Head of caudate nucleus (tissue), 42 donors: ENCODE data around the gene VRK3.
A peak's percentile ranks its signal among the peaks of the same experiment; 100 is the strongest.
"Not testable (repeated sequence)": the region's sequence is repeated elsewhere in the genome, so short reads cannot be mapped to it uniquely, and the experiment has no call there.

Source experiments
- DNase-seq, 42 donors: peaks; one replicate each; pipeline versions ENCODE4 v3.0.0 to v3.0.0-alpha.2; 2020 to 2021; ENCODE audit warnings: mixed read lengths in 7 of 42
- intact Hi-C: fragments of 100-400 bp; cut with DNase I; formaldehyde crosslinking; loops from one replicate; pipeline ENCODE4 v1.15.0; 2022

VRK3 gene

GRCh38 chr19:49969355-49969754 lies 55.8 kb downstream of the VRK3 start:
- intact Hi-C loops: not testable (repeated sequence)
- DNase-seq: peak in 12 of 42 donors; percentile 6 to 44 (median 29)

GRCh38 chr19:49968279-49968922 lies 56.8 kb downstream of the VRK3 start:
- no peak for DNase-seq
- intact Hi-C loops: no loop called here

- DNase-seq, intact Hi-C loops: not testable (repeated sequence)
Observed at GRCh38 chr19:49960980-49961379, 64.2 kb downstream of the VRK3 start, which contains the start of gene SIGLEC11. Gene SIGLEC11 (minus strand): TSS chr19:49961172. CDS start chr19:49961081, 91 bp downstream.

GRCh38 chr19:49959892-49960291 lies 65.3 kb downstream of the VRK3 start:
- intact Hi-C loops, DNase-seq: not testable (repeated sequence)

- not testable (repeated sequence) for DNase-seq
Observed at GRCh38 chr19:49958596-49958995, 66.6 kb downstream of the VRK3 start.

GRCh38 chr19:49958144-49958543 lies 67.0 kb downstream of the VRK3 start:
- DNase-seq, intact Hi-C loops: not testable (repeated sequence)

More at GRCh38 chr19:49958596-49958995, 66.6 kb downstream of the VRK3 start:
- intact Hi-C loops: not testable (repeated sequence)

GRCh38 chr19:49957262-49957915 lies 67.8 kb downstream of the VRK3 start:
- no peak for DNase-seq
- intact Hi-C loops: no loop called here

GRCh38 chr19:49956115-49956495 lies 69.1 kb downstream of the VRK3 start:
- no peak for DNase-seq
- intact Hi-C loops: no loop called here

- intact Hi-C loops: no loop called here
- DNase-seq: peak in 1 of 42 donors; percentile 13
Observed at GRCh38 chr19:49954933-49955332, 70.2 kb downstream of the VRK3 start.

- intact Hi-C loops: no loop called here
- peak in 1 of 42 donors; percentile 24 for DNase-seq
Observed at GRCh38 chr19:49954092-49954829, 70.9 kb downstream of the VRK3 start.

- peak in 2 of 42 donors; percentile 3 to 25 for DNase-seq
Observed at GRCh38 chr19:49953416-49953815, 71.8 kb downstream of the VRK3 start.

GRCh38 chr19:49952906-49953305 lies 72.3 kb downstream of the VRK3 start:
- intact Hi-C loops: no loop called here
- DNase-seq: peak in 1 of 42 donors; percentile 26

More at GRCh38 chr19:49953416-49953815, 71.8 kb downstream of the VRK3 start:
- intact Hi-C loops: no loop called here

GRCh38 chr19:49952479-49952836 lies 72.7 kb downstream of the VRK3 start:
- intact Hi-C loops: no loop called here
- DNase-seq: no peak

GRCh38 chr19:49951806-49952478 lies 73.2 kb downstream of the VRK3 start:
- DNase-seq: peak in 1 of 42 donors; percentile 18
- intact Hi-C loops: no loop called here

- peak in 1 of 42 donors; percentile 16 for DNase-seq
- intact Hi-C loops: no loop called here
Observed at GRCh38 chr19:49950956-49951526, 74.1 kb downstream of the VRK3 start.

- DNase-seq: no peak
- intact Hi-C loops: no loop called here
Observed at GRCh38 chr19:49950590-49950948, 74.6 kb downstream of the VRK3 start.

- intact Hi-C loops: no loop called here
- no peak for DNase-seq
Observed at GRCh38 chr19:49949742-49950589, 75.2 kb downstream of the VRK3 start.

GRCh38 chr19:49946415-49946814 lies 78.8 kb downstream of the VRK3 start:
- DNase-seq: peak in 1 of 42 donors; percentile 12
- intact Hi-C loops: no loop called here
